Choroid plexus epithelial cell (primary cell): Measurements from ENCODE around the gene KCTD16.

ENCODE experiments used
- DNase-seq: peaks from one replicate; pipeline ENCODE4 v3.0.0-alpha.2; 2010; ENCODE audit warnings: low read depth
- H3K4me3 ChIP-seq: 2 replicates; pipeline ENCODE4 v1.5.1; 2011; ENCODE audit warnings: low read depth, mild to moderate bottlenecking, control low read depth, low read length, moderate library complexity
- TF ChIP-seq, protein P1 (sequence below): conservative IDR thresholded peaks from 2 replicates; pipeline ENCODE4 v1.5.1; 2011; ENCODE audit warnings: low read depth, mild to moderate bottlenecking, control low read depth, inconsistent platforms, low read length, moderate library complexity

The KCTD16 gene

GRCh38 chr5:144522698-144523097, 352.0 kb downstream of the KCTD16 start:
- H3K4me3 ChIP-seq: no peak overlapping the region
- TF ChIP-seq, protein P1, sequence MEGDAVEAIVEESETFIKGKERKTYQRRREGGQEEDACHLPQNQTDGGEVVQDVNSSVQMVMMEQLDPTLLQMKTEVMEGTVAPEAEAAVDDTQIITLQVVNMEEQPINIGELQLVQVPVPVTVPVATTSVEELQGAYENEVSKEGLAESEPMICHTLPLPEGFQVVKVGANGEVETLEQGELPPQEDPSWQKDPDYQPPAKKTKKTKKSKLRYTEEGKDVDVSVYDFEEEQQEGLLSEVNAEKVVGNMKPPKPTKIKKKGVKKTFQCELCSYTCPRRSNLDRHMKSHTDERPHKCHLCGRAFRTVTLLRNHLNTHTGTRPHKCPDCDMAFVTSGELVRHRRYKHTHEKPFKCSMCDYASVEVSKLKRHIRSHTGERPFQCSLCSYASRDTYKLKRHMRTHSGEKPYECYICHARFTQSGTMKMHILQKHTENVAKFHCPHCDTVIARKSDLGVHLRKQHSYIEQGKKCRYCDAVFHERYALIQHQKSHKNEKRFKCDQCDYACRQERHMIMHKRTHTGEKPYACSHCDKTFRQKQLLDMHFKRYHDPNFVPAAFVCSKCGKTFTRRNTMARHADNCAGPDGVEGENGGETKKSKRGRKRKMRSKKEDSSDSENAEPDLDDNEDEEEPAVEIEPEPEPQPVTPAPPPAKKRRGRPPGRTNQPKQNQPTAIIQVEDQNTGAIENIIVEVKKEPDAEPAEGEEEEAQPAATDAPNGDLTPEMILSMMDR: no peak
- DNase-seq: no peak

GRCh38 chr5:144525000-144525399, 354.3 kb downstream of the KCTD16 start:
- TF ChIP-seq, protein P1: no peak
- no peak for DNase-seq
- no peak overlapping the region for H3K4me3 ChIP-seq

- DNase-seq: no peak
- no peak overlapping the region for H3K4me3 ChIP-seq
- TF ChIP-seq, protein P1: no peak
These were observed 360.5 kb downstream of the KCTD16 start for GRCh38 chr5:144531188-144531587.
